Measurements from ENCODE around the gene STK10.

Gene STK10

DNA sequence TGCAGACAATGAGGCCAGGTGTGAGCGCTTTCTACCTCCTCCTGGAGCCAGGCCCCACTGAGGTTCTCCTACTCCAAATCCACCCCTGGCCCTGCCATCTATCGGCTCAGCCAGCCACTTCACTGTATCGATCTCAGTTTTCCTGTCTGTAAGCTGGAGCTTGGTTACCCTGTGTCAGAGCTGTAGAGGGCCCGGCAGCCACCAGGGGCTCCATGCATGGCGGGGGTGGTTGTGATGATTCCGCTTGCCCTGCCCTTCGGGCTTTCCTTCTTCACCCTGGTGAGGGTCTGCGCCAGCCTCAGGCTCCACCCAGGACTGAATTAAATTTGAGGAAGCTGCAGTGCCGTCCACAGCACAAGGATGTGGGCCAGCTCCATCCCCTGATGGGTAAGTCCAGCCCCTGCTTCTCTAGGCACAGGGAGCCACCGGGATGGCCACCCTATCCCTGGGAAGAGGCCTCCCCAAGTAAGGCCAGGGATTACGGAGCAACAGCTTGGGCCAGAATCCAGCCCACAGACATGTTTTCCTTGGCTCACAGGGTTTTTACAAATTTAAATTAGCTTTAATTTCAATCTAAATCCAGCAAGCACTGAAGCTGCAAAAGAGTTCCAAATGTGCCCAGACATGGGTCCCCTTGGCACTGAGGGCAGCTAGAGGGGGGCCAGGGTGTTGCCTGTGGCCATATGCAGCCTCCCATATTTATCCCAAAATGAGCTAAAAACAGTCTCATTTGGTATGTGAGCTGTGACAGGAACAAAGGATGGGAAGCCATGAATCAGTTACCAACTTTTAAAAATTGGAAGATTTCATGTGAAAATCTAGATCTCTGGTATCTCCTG is 92.4 kb downstream of the STK10 start:
- DNase-seq (ENCODE audit: low spot score): no peak
- TF ChIP-seq, protein P1, sequence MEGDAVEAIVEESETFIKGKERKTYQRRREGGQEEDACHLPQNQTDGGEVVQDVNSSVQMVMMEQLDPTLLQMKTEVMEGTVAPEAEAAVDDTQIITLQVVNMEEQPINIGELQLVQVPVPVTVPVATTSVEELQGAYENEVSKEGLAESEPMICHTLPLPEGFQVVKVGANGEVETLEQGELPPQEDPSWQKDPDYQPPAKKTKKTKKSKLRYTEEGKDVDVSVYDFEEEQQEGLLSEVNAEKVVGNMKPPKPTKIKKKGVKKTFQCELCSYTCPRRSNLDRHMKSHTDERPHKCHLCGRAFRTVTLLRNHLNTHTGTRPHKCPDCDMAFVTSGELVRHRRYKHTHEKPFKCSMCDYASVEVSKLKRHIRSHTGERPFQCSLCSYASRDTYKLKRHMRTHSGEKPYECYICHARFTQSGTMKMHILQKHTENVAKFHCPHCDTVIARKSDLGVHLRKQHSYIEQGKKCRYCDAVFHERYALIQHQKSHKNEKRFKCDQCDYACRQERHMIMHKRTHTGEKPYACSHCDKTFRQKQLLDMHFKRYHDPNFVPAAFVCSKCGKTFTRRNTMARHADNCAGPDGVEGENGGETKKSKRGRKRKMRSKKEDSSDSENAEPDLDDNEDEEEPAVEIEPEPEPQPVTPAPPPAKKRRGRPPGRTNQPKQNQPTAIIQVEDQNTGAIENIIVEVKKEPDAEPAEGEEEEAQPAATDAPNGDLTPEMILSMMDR (IDR thresholded peaks at IDR 0.05; ENCODE audit: extremely low read depth, insufficient read depth, missing control alignments): no peak
- in situ Hi-C loops (cut with MboI; ENCODE audit: low pct_unique_long_range_greater_than_20kb, low sequenced_read_pairs, unreplicated experiment): no loop called here

DNA sequence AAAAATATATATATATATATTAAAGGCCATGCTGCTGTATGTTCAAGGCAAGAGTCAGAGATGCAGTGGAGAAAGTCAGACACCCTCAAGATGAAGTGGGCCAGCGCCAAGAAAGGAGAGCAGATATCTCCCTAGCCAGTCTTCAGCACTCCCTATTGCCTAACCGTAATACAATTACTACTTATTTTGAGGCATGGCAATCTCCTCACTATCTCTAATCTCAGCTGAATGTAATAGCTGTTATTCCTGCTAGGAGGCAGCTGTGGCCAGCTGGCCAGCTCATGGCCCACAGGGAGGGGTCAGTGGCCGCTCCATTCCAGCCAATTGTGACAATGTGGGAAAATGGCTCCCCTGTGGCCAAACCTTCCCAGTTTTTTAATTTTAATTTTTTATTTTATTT is 94.1 kb downstream of the STK10 start:
- TF ChIP-seq, protein P1 (IDR thresholded peaks at IDR 0.05; ENCODE audit: extremely low read depth, insufficient read depth, missing control alignments): no peak
- in situ Hi-C loops (cut with MboI; ENCODE audit: low pct_unique_long_range_greater_than_20kb, low sequenced_read_pairs, unreplicated experiment): no loop called here
- no peak for DNase-seq (ENCODE audit: low spot score)

DNA sequence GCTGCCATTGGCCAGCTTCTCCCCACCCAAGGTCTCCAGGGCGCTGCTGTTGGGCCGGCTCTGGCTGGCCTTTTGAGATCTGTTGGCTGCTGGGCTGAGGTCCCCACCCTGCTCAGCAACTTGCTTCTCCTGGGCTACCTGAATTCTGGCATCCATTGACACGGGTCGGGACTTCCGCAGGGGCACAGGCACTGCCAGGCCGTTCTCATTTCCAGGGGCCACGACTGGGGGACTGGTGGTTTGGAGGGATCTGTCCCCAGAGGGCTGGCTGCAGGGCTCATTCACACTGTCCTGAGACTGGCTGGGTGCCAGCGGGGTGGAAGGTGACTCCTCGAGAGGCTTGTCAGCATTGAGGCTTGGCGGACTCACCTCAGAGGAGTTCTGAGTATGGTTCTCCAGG is 94.5 kb downstream of the STK10 start:
- TF ChIP-seq, protein P1 (IDR thresholded peaks at IDR 0.05; ENCODE audit: extremely low read depth, insufficient read depth, missing control alignments): no peak
- in situ Hi-C loops (cut with MboI; ENCODE audit: low pct_unique_long_range_greater_than_20kb, low sequenced_read_pairs, unreplicated experiment): no loop called here
- no peak for DNase-seq (ENCODE audit: low spot score)

DNA sequence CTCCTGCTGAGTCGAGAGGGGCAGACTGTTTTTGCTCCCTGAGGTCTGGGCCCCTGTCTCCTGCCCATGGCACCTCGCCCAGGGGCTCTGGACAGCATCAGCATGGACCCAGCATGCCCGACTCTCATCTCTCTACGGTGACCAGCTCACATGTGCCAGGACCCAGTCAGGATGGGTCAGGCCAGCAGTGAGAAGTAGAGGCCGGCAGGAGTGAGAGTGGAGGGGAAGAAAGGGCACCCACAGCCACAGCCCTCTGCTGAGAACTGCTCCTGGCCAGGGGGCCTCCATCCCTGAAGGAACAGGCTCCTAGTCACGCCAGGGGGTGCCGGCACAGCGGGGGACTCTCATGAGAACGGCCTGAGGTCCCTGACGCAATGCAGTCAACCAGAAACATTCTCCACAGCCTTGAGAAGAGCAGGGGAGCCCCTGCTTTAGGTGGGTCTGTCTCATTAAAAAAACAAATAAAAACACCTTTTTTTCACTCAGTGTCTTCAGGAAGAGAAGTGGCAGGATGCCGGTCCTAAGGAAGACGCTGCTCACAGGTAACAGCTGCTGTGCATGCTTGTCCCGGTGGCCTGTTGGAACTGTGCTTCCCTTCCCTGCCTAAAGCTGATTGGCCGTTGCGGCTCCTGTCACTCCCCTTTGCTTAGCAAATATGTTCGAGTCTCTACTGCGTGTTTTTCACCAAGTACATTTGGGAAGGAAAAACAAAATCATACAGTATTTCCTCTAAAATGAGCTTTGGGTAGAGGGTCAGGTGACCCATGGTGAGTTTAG is 95.9 kb downstream of the STK10 start:
- TF ChIP-seq, protein P1 (IDR thresholded peaks at IDR 0.05; ENCODE audit: extremely low read depth, insufficient read depth, missing control alignments): no peak
- in situ Hi-C loops (cut with MboI; ENCODE audit: low pct_unique_long_range_greater_than_20kb, low sequenced_read_pairs, unreplicated experiment): no loop called here
- DNase-seq (ENCODE audit: low spot score): no peak

DNA sequence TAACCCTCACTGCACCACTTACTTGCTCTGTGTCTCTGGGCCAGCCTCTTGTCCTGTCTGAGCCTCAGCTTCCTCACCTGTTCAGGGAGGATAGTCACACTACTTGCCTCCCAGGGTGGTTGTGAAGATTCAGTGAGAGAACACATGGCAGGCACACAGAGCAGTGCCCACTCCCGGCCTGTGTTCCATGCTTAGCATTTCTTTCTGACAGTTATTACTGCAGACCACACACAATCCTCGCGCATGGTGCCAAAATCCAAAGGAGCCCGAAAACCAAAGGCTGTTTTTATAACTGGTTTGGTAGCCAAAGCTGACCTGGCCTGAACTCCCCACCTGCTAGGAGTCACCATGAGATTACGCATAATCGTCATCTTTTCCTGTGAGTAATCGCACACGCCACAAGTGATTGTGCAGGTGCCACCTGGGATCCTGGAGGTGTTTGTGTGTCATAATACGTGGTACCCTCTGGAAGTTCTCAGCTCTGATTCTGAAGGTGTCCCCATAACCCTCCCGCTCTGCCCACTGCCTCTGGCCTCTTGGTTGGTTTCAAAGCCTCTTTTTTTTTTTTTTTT is 97.0 kb downstream of the STK10 start:
- TF ChIP-seq, protein P1 (IDR thresholded peaks at IDR 0.05; ENCODE audit: extremely low read depth, insufficient read depth, missing control alignments): no peak
- in situ Hi-C loops (cut with MboI; ENCODE audit: low pct_unique_long_range_greater_than_20kb, low sequenced_read_pairs, unreplicated experiment): no loop called here
- DNase-seq (ENCODE audit: low spot score): no peak

DNA sequence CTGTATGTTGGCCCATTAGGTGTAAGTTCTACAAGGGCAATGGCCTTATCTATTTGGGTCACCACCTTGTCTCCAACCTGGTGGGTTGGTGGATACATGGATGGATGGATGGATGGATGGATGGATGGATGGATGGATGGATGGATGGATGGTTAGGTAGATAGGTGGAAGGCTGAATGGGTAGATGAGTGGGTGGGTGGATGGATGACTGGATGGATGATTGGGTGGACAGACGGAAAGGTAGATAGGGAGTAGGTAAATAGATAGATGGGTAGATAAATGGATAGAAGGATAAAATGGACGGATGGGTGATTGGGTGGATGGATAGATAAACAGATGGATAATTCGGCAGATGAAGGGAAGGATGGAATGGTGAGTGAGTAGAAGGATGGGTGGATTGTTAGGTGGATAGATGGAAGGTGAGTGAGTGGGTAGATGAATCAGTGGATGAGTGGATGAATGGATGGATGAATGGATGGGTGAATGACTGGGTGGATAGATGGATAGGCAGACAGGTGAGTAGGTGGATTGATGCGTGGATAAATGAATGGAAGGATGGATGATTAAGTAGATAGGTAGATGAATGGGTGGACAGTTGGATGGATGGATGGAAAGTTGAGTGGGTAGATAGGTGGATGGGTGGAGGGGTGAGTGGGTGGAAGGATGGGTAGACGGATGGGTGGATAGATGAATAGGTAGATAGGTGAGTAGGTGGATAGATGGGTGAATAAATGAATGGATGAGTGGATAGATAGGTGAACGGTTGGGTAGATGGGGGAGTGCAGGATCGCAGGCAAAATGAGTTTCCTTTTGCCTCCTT is 98.5 kb downstream of the STK10 start:
- in situ Hi-C loops (cut with MboI; ENCODE audit: low pct_unique_long_range_greater_than_20kb, low sequenced_read_pairs, unreplicated experiment): no loop called here
- no peak for DNase-seq (ENCODE audit: low spot score)
- TF ChIP-seq, protein P1 (IDR thresholded peaks at IDR 0.05; ENCODE audit: extremely low read depth, insufficient read depth, missing control alignments): no peak

Measured in GM13977 (cell line).